ENCODE data around the gene ARNT2. TPM values are rescaled to one million over a fixed set of nuclear protein-coding genes. Genes with fewer than 3 reads are reported as not detected.

The ARNT2 gene
- total and polyA plus RNA-seq, 10 of the 15 experiments (the other 5 are each of a cell fraction or from before 2014, with no cell fraction given), result 0.07 to 0.49 (median 0.09) TPM; not detected in 6

DNA sequence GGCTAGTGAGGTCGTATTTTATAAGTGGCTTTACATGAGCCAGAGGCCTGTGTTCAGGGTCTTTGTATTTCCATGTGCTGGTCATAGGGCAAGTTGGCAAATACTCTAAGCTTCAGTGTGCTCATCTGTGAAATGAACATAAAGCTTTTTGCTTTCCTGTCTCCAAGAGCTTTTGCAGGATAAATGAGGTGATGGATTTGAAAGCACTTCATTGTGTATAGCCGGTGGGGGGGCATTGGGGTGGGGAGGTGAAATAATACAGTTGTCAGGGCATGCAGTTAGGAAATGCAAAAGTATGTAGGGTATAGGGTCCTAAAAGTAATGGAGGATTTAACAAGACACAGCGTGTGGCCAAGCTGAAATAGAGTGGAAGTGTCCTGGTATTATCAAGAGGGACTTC, 67.7 kb downstream of the ARNT2 start:
- RAD21 ChIA-PET (ENCODE audit: unreplicated experiment), result interaction anchor here (0.9 kb wide), 1 partner anchor 226 kb away, joined by 3 read pairs; no protein-coding TSS in a partner anchor
- BruUV-seq (replicated peaks), result no TSS peak
- intact Hi-C loops (cut with micrococcal nuclease; ENCODE audit: unreplicated experiment), result no loop called here
- DNase-seq (ENCODE audit: low read depth, low spot score) (no peak), FAIRE-seq (no peak), ATAC-seq (no peak)
- no peak overlapping the region for H3K4me3 ChIP-seq
- CTCF ChIA-PET, result interaction anchor here (1.9 kb wide), 1 partner anchor 16 kb away, joined by 8 read pairs; no protein-coding TSS in a partner anchor
- POLR2A ChIA-PET, result no interaction called here
- no peaks in the 10 kb centered on the region for H3K79me2 ChIP-seq (ENCODE audit: control insufficient read depth, insufficient read depth, low read length)
- H3K27me3 ChIP-seq (replicated peaks in 1 of 2; ENCODE audit: control insufficient read depth in 2 of 2, insufficient read depth in 2 of 2, low read length in 1 of 2), result no peaks in the 10 kb centered on the region
- in situ Hi-C loops (cut with MboI), result no loop called here
- H3K36me3 ChIP-seq (ENCODE audit: control insufficient read depth in 2 of 2, insufficient read depth in 2 of 2, low read length in 1 of 2), result no peaks in the 10 kb centered on the region
- H4K20me1 ChIP-seq (ENCODE audit: control insufficient read depth, insufficient read depth), result no peaks in the 10 kb centered on the region
- no peak overlapping the region for H3K27ac ChIP-seq (ENCODE audit: control insufficient read depth, insufficient read depth)
- WGBS (ENCODE audit: insufficient coverage, insufficient replicate concordance, low lambda C conversion rate, missing lambda C conversion rate), result 26% methylated on average over 3 of the region's 3 CpGs
- no peak overlapping the region for H3K9ac ChIP-seq (ENCODE audit: control insufficient read depth, insufficient read depth, low read length)
- TF ChIP-seq DPF2 (IDR thresholded peaks at IDR 0.05) (no peak), NFYB (IDR thresholded peaks at IDR 0.05; ENCODE audit: insufficient read depth, low read depth, low read length) (no peak), POLR2A (IDR thresholded peaks at IDR 0.05; ENCODE audit: low read depth, low read length) (no peak), EED (IDR thresholded peaks at IDR 0.05; ENCODE audit: low read depth) (no peak), NFXL1 (IDR thresholded peaks at IDR 0.05; ENCODE audit: borderline replicate concordance) (no peak), SRF (IDR thresholded peaks at IDR 0.05; ENCODE audit: low read depth in 2 of 2, low read length in 2 of 2) (no peak), GABPA (IDR thresholded peaks at IDR 0.05; ENCODE audit: low read depth) (no peak), CBFB (IDR thresholded peaks at IDR 0.05; ENCODE audit: low read depth) (no peak), SPI1 (IDR thresholded peaks at IDR 0.05; ENCODE audit: borderline replicate concordance, insufficient read depth, low read depth, low read length) (no peak)
- TF ChIP-seq, protein P1, sequence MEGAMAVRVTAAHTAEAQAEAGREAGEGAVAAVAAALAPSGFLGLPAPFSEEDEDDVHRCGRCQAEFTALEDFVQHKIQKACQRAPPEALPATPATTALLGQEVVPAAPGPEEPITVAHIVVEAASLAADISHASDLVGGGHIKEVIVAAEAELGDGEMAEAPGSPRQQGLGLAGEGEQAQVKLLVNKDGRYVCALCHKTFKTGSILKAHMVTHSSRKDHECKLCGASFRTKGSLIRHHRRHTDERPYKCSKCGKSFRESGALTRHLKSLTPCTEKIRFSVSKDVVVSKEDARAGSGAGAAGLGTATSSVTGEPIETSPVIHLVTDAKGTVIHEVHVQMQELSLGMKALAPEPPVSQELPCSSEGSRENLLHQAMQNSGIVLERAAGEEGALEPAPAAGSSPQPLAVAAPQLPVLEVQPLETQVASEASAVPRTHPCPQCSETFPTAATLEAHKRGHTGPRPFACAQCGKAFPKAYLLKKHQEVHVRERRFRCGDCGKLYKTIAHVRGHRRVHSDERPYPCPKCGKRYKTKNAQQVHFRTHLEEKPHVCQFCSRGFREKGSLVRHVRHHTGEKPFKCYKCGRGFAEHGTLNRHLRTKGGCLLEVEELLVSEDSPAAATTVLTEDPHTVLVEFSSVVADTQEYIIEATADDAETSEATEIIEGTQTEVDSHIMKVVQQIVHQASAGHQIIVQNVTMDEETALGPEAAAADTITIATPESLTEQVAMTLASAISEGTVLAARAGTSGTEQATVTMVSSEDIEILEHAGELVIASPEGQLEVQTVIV (IDR thresholded peaks at IDR 0.05; ENCODE audit: borderline replicate concordance, partially characterized antibody), result no peak
- TF ChIP-seq, protein P2, sequence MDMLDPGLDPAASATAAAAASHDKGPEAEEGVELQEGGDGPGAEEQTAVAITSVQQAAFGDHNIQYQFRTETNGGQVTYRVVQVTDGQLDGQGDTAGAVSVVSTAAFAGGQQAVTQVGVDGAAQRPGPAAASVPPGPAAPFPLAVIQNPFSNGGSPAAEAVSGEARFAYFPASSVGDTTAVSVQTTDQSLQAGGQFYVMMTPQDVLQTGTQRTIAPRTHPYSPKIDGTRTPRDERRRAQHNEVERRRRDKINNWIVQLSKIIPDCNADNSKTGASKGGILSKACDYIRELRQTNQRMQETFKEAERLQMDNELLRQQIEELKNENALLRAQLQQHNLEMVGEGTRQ (IDR thresholded peaks at IDR 0.05; ENCODE audit: borderline replicate concordance, low read depth, low read length), result no peak
- TF ChIP-seq, protein P3, sequence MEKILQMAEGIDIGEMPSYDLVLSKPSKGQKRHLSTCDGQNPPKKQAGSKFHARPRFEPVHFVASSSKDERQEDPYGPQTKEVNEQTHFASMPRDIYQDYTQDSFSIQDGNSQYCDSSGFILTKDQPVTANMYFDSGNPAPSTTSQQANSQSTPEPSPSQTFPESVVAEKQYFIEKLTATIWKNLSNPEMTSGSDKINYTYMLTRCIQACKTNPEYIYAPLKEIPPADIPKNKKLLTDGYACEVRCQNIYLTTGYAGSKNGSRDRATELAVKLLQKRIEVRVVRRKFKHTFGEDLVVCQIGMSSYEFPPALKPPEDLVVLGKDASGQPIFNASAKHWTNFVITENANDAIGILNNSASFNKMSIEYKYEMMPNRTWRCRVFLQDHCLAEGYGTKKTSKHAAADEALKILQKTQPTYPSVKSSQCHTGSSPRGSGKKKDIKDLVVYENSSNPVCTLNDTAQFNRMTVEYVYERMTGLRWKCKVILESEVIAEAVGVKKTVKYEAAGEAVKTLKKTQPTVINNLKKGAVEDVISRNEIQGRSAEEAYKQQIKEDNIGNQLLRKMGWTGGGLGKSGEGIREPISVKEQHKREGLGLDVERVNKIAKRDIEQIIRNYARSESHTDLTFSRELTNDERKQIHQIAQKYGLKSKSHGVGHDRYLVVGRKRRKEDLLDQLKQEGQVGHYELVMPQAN (conservative IDR thresholded peaks at IDR 0.05), result no peak
- SMC1A ChIA-PET (ENCODE audit: uncharacterized antibody, unreplicated experiment), result no interaction called here
- no peak overlapping the region for H2AFZ ChIP-seq (ENCODE audit: control insufficient read depth, low read depth, low read length)
- no peaks in the 10 kb centered on the region; the same call in 2 of the 3 replicates for H3K9me3 ChIP-seq (replicated peaks; ENCODE audit: control insufficient read depth, insufficient read depth, low read length)
- H3K4me2 ChIP-seq (ENCODE audit: control insufficient read depth, insufficient read depth), result no peak overlapping the region
- no peaks in the 10 kb centered on the region for H3K4me1 ChIP-seq (ENCODE audit: control insufficient read depth, insufficient read depth, low read length)

Measured in GM12878 (cell line).